Endothelial cell of umbilical vein (primary cell): Measurements from ENCODE around the gene DRC7. TPM values are rescaled to one million over a fixed set of nuclear protein-coding genes. Genes with fewer than 3 reads are reported as not detected.

Experiments
- BruUV-seq: library from RNA; stranded (reverse); fragments of 400-500 nt; replicated peaks from 2 replicates; lab custom pipeline; 2021; lab: Mats Ljungman, UMichigan
- CTCF ChIA-PET: fragments of 300-600, 350-600 bp; sonication (Branson Sonifier 250); formaldehyde crosslinking; loops from one replicate; lab custom pipeline; 2021; ENCODE audit warnings: antibody characterized with exemption, inconsistent platforms; lab: Charles Lee
- POLR2A ChIA-PET: fragments of 300-600, 350-600 bp; sonication (Branson Sonifier 250); formaldehyde crosslinking; loops from one replicate; lab custom pipeline; 2021; ENCODE audit warnings: antibody characterized with exemption, inconsistent platforms; lab: Charles Lee
- DNase-seq: peaks from one replicate; pipeline ENCODE4 v3.0.0-alpha.2; 2011; ENCODE audit warnings: low read depth, low spot score
- FAIRE-seq: peaks from 2 replicates; lab custom pipeline; 2011; peaks lifted over from hg19 to GRCh38; lab: Jason Lieb, UNC
- H2AFZ ChIP-seq: 2 replicates; pipeline ENCODE4 v1.6.0; 2012; ENCODE audit warnings: low read depth, low read length, control low read depth, inconsistent platforms
- H3K27ac ChIP-seq: 2 replicates; pipeline ENCODE4 v1.5.1; 2011; ENCODE audit warnings: low read depth, mild to moderate bottlenecking, control low read depth, low read length, moderate library complexity; ENCODE audit not compliant: insufficient read depth
- H3K27me3 ChIP-seq, 2 experiments: 2 replicates each; pipeline versions ENCODE4 v1.6.0 to v1.6.1; 2011; ENCODE audit warnings: low read length in 2 of 2, mixed read lengths in 1 of 2; ENCODE audit not compliant: control insufficient read depth in 2 of 2, insufficient read depth in 2 of 2
- H3K36me3 ChIP-seq, 2 experiments: 2 replicates in 1 of 2; 3 replicates in 1 of 2; pipeline ENCODE4 v1.5.1; 2011; ENCODE audit warnings: low read length in 2 of 2, mild to moderate bottlenecking in 1 of 2, moderate library complexity in 1 of 2; ENCODE audit not compliant: control insufficient read depth in 2 of 2, insufficient read depth in 2 of 2; ENCODE audit errors: extremely low read depth in 1 of 2
- H3K4me1 ChIP-seq: 3 replicates; pipeline ENCODE4 v1.5.1; 2011; ENCODE audit warnings: mild to moderate bottlenecking, low read length; ENCODE audit not compliant: control insufficient read depth, insufficient read depth; ENCODE audit errors: extremely low read depth
- H3K4me2 ChIP-seq: 2 replicates; pipeline ENCODE4 v1.6.1; 2011; ENCODE audit warnings: low read length, control low read depth, mixed read lengths; ENCODE audit not compliant: insufficient read depth
- H3K4me3 ChIP-seq, 3 experiments: fragments of 200-600 bp in 1 of 3; sonication (generic), shearing (Covaris generic) in 1 of 3; replicated peaks in 1 of 3; 2 replicates each; pipeline ENCODE4 v1.5.1; 2011 to 2016; ENCODE audit warnings: control low read depth in 3 of 3, low read length in 3 of 3, mild to moderate bottlenecking in 2 of 3, inconsistent platforms in 1 of 3, low read depth in 1 of 3, moderate library complexity in 1 of 3; ENCODE audit not compliant: insufficient read depth in 1 of 3
- H3K79me2 ChIP-seq: 2 replicates; pipeline ENCODE4 v1.6.0; 2012; ENCODE audit warnings: low read length, inconsistent platforms; ENCODE audit not compliant: control insufficient read depth, insufficient read depth
- H3K9ac ChIP-seq: replicated peaks from 2 replicates; pipeline ENCODE3; 2011; ENCODE audit warnings: low read length, control low read depth; ENCODE audit not compliant: insufficient read depth; ENCODE audit errors: extremely low read depth
- H3K9me1 ChIP-seq: replicated peaks from 3 replicates; pipeline ENCODE4 v1.6.0; 2011; ENCODE audit warnings: mild to moderate bottlenecking, low read length; ENCODE audit not compliant: control insufficient read depth, insufficient read depth; ENCODE audit errors: extremely low read depth
- H3K9me3 ChIP-seq: replicated peaks from 2 replicates; pipeline ENCODE4 v1.5.1; 2012; ENCODE audit warnings: low read length, inconsistent platforms; ENCODE audit not compliant: control insufficient read depth, insufficient read depth
- H4K20me1 ChIP-seq: replicated peaks from 2 replicates; pipeline ENCODE3; 2011; ENCODE audit warnings: mild to moderate bottlenecking, low read length; ENCODE audit not compliant: control insufficient read depth, insufficient read depth; ENCODE audit errors: extremely low read depth
- EZH2 ChIP-seq: IDR thresholded peaks from 2 replicates; pipeline ENCODE4 v1.6.1; 2012; ENCODE audit warnings: borderline replicate concordance, low read depth, mild to moderate bottlenecking, moderate library complexity, low read length, inconsistent platforms; ENCODE audit not compliant: severe bottlenecking
- FOS ChIP-seq: IDR thresholded peaks from 2 replicates; pipeline ENCODE4 v1.6.1; 2011; ENCODE audit warnings: mild to moderate bottlenecking, low read length, moderate library complexity, borderline replicate concordance; ENCODE audit not compliant: insufficient read depth
- GATA2 ChIP-seq: IDR thresholded peaks from 2 replicates; pipeline ENCODE4 v1.7.0; 2011; ENCODE audit warnings: low read depth, mild to moderate bottlenecking, moderate library complexity, mixed read lengths, low read length; ENCODE audit not compliant: insufficient read length, insufficient read depth
- JUN ChIP-seq: IDR thresholded peaks from 2 replicates; pipeline ENCODE4 v1.6.1; 2011; ENCODE audit warnings: borderline replicate concordance, low read depth; ENCODE audit not compliant: insufficient read length, insufficient read depth
- MYC ChIP-seq: IDR thresholded peaks from one replicate; pipeline ENCODE4 v1.6.1; 2011; ENCODE audit warnings: mild to moderate bottlenecking, low read depth, low read length
- POLR2A ChIP-seq: IDR thresholded peaks from 2 replicates; pipeline ENCODE4 v1.6.1; 2012; ENCODE audit warnings: low read depth, mild to moderate bottlenecking, control low read depth, low read length
- POLR2AphosphoS5 ChIP-seq: IDR thresholded peaks from 2 replicates; pipeline ENCODE4 v1.6.1; 2012; ENCODE audit warnings: low read depth, mild to moderate bottlenecking, control low read depth, low read length, moderate library complexity; ENCODE audit not compliant: insufficient read depth
- dilution Hi-C: fragments of 300-500 bp; cut with MboI; formaldehyde crosslinking; loops from one replicate; pipeline ENCODE4 v1.15.0; 2019; ENCODE audit warnings: low sequenced_read_pairs; ENCODE audit not compliant: extremely low pct_ligation_motif_present
- intact Hi-C: fragments of 100-400 bp; cut with micrococcal nuclease; formaldehyde crosslinking; loops from one replicate; pipeline ENCODE4 v1.10.0; 2022
- polyA plus RNA-seq, 4 experiments: library from polyadenylated mRNA; depleted of rRNA in 3 of 4; stranded (reverse) in 3 of 4; unstranded in 1 of 4; fragments of >200 nt; gene quantifications; 2 replicates each; pipeline versions ENCODE4 v1.2.1 to v1.2.3, GENCODE V29; 2011 to 2012; ENCODE audit warnings: missing spikeins in 1 of 4
- total RNA-seq: library from RNA; stranded (reverse); gene quantifications from 2 replicates; pipeline ENCODE4 v1.2.3, GENCODE V29; 2021
- TF ChIP-seq, protein P1 (sequence below): IDR thresholded peaks from 2 replicates; pipeline ENCODE4 v1.6.1; 2011; ENCODE audit not compliant: insufficient read depth, insufficient read length
- TF ChIP-seq, protein P2 (sequence below), 2 donors: IDR thresholded peaks; 1 replicate in 1 of 2; 2 replicates in 1 of 2; pipeline ENCODE4 v1.5.1; 2011; ENCODE audit warnings: low read length in 2 of 2, mild to moderate bottlenecking in 2 of 2, moderate library complexity in 2 of 2, control low read depth in 1 of 2, inconsistent platforms in 1 of 2, low read depth in 1 of 2; ENCODE audit not compliant: insufficient read depth in 1 of 2; ENCODE audit errors: extremely low read depth in 1 of 2

DRC7 gene
- total and polyA plus RNA-seq, 2 donors (not counting 3 experiments of a cell fraction or from before 2014, with no cell fraction given): 0.13 to 0.77 TPM

DNA sequence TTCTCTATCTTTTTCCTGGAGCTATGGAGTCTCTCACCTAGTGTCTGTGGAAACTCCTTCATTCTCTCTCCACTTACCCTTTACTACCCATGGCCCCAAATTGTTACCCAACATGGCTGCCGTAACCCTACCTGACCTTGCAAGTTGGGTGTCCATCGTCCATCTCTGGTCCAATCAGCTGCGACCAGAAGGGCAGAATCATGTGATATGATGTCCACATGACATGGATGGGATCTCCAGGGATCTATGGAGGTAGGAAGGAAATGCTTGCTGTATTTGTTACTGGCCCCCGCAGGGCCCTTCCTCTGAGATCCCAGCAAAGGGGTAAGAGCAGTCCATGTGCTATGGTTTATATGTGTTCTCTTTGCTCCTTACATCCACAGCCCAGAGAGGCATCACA lies 8.0 kb upstream of the DRC7 start:
- Histone ChIP-seq H3K9ac (no peak overlapping the region), H3K79me2 (no peaks in the 10 kb centered on the region), H3K27ac (no peak overlapping the region), H3K4me3 (no peak overlapping the region), H3K9me1 (no peaks in the 10 kb centered on the region), H3K27me3 (peaks cover 4 to 7% of the 10 kb centered on the region in 2 experiments), H3K9me3 (no peaks in the 10 kb centered on the region), H2AFZ (no peak overlapping the region), H3K4me1 (no peaks in the 10 kb centered on the region), H3K36me3 (no peaks in the 10 kb centered on the region), H3K4me2 (no peak overlapping the region), H4K20me1 (no peaks in the 10 kb centered on the region)
- ChIA-PET CTCF (interaction anchor here (1.2 to 3.4 kb wide), 2 partner anchors 37 to 96 kb away, joined by 3 to 15 read pairs; no protein-coding TSS in a partner anchor), POLR2A (no interaction called here)
- TF ChIP-seq POLR2A (no peak), GATA2 (no peak), JUN (no peak)
- no peak for DNase-seq
- BruUV-seq: no TSS peak
- no peak for FAIRE-seq
- intact Hi-C loops (no loop called here), dilution Hi-C loops (no loop called here)

DNA sequence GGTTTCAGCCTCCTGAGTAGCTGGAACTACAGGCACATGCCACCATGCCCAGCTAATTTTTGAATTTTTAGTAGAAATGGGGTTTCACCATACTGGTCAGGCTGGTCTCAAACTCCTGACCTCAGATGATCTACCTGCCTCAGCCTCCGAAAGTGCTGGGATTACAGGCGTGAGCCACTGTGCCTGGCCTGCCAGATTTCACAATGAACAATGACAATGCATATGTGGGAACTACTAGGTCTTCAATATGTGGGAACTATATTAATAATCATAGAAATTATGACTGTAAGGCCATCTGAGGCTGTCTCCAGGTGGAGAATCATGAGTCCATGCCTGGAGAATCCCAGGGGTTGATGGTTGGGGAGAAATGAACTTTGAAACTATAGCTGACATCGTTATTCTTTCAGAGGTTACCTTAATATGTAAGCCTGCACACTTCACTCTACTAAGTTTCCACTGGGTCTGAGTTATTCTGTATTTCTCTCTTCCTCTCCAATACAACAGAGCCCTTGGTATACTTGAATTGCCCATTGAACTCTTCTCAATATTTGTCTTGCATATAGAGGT lies 7.2 kb upstream of the DRC7 start:
- ChIA-PET CTCF (interaction anchor here (1.2 to 3.4 kb wide), 2 partner anchors 36 to 97 kb away, joined by 3 to 15 read pairs; no protein-coding TSS in a partner anchor), POLR2A (no interaction called here)
- no peaks in the 10 kb centered on the region for H3K4me1 ChIP-seq
- peaks cover 4 to 7% of the 10 kb centered on the region in 2 experiments for H3K27me3 ChIP-seq
- DNase-seq (no peak), FAIRE-seq (no peak)
- H3K27ac ChIP-seq: no peak overlapping the region
- H2AFZ ChIP-seq: no peak overlapping the region
- no peaks in the 10 kb centered on the region for H3K9me3 ChIP-seq
- no peak overlapping the region for H3K4me2 ChIP-seq
- H3K79me2 ChIP-seq: no peaks in the 10 kb centered on the region
- no peak overlapping the region for H3K9ac ChIP-seq
- intact Hi-C loops (no loop called here), dilution Hi-C loops (no loop called here)
- no peaks in the 10 kb centered on the region for H4K20me1 ChIP-seq
- BruUV-seq: no TSS peak
- TF ChIP-seq MYC: no peak
- TF ChIP-seq, protein P1, sequence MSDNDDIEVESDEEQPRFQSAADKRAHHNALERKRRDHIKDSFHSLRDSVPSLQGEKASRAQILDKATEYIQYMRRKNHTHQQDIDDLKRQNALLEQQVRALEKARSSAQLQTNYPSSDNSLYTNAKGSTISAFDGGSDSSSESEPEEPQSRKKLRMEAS: no peak
- TF ChIP-seq GATA2: no peak
- no peak for TF ChIP-seq POLR2A
- TF ChIP-seq, protein P2, sequence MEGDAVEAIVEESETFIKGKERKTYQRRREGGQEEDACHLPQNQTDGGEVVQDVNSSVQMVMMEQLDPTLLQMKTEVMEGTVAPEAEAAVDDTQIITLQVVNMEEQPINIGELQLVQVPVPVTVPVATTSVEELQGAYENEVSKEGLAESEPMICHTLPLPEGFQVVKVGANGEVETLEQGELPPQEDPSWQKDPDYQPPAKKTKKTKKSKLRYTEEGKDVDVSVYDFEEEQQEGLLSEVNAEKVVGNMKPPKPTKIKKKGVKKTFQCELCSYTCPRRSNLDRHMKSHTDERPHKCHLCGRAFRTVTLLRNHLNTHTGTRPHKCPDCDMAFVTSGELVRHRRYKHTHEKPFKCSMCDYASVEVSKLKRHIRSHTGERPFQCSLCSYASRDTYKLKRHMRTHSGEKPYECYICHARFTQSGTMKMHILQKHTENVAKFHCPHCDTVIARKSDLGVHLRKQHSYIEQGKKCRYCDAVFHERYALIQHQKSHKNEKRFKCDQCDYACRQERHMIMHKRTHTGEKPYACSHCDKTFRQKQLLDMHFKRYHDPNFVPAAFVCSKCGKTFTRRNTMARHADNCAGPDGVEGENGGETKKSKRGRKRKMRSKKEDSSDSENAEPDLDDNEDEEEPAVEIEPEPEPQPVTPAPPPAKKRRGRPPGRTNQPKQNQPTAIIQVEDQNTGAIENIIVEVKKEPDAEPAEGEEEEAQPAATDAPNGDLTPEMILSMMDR (IDR thresholded peaks at IDR 0.05; ENCODE audit: extremely low read depth in 1 of 2, insufficient read depth in 1 of 2, low read depth in 1 of 2, low read length in 2 of 2): no peak
- TF ChIP-seq FOS: no peak
- TF ChIP-seq EZH2: no peak
- no peak for TF ChIP-seq POLR2AphosphoS5
- no peak for TF ChIP-seq JUN
- no peak overlapping the region for H3K4me3 ChIP-seq
- no peaks in the 10 kb centered on the region for H3K9me1 ChIP-seq
- H3K36me3 ChIP-seq: no peaks in the 10 kb centered on the region
